Fibroblast of lung (primary cell): ENCODE measurements around the gene ITPKC. TPM values are rescaled to one million over a fixed set of nuclear protein-coding genes. Genes with fewer than 3 reads are reported as not detected.

Source experiments
- DNase-seq, 2 donors: peaks; one replicate each; pipeline versions ENCODE4 v3.0.0 to v3.0.0-alpha.2; 2010; ENCODE audit warnings: low read depth in 2 of 2
- H2AFZ ChIP-seq: 2 replicates; pipeline ENCODE4 v1.5.1; 2012; ENCODE audit warnings: low read length, control low read depth, inconsistent platforms
- H3K27ac ChIP-seq: 2 replicates; pipeline ENCODE4 v1.5.1; 2011; ENCODE audit warnings: low read length, control low read depth; ENCODE audit not compliant: insufficient read depth
- H3K27me3 ChIP-seq: 2 replicates; pipeline ENCODE4 v1.5.1; 2011; ENCODE audit warnings: mild to moderate bottlenecking, low read length; ENCODE audit not compliant: control insufficient read depth, insufficient read depth
- H3K36me3 ChIP-seq: 2 replicates; pipeline ENCODE4 v1.5.1; 2011; ENCODE audit warnings: low read length; ENCODE audit not compliant: control insufficient read depth, insufficient read depth
- H3K4me1 ChIP-seq: 2 replicates; pipeline ENCODE4 v1.5.1; 2011; ENCODE audit warnings: low read length; ENCODE audit not compliant: control insufficient read depth, insufficient read depth; ENCODE audit errors: extremely low read depth
- H3K4me2 ChIP-seq: 2 replicates; pipeline ENCODE4 v1.5.1; 2011; ENCODE audit warnings: low read length, control low read depth; ENCODE audit not compliant: insufficient read depth; ENCODE audit errors: extremely low read depth
- H3K4me3 ChIP-seq, 4 experiments: fragments of 200-600 bp in 1 of 4; sonication (generic) in 1 of 4; replicated peaks in 1 of 4; 2 replicates each; pipeline ENCODE4 v1.5.1; 2011 to 2016; ENCODE audit warnings: low read length in 4 of 4, low read depth in 3 of 4, mild to moderate bottlenecking in 3 of 4, control low read depth in 2 of 4, inconsistent platforms in 1 of 4, mixed read lengths in 1 of 4; ENCODE audit not compliant: insufficient read depth in 1 of 4; ENCODE audit errors: control extremely low read depth in 1 of 4
- H3K79me2 ChIP-seq: 2 replicates; pipeline ENCODE4 v1.5.1; 2012; ENCODE audit warnings: mild to moderate bottlenecking, low read length, inconsistent platforms; ENCODE audit not compliant: control insufficient read depth, insufficient read depth
- H3K9ac ChIP-seq: 2 replicates; pipeline ENCODE4 v1.5.1; 2011; ENCODE audit warnings: mild to moderate bottlenecking, low read length, control low read depth; ENCODE audit not compliant: insufficient read depth
- H3K9me3 ChIP-seq: 2 replicates; pipeline ENCODE4 v1.5.1; 2012; ENCODE audit warnings: low read depth, low read length; ENCODE audit not compliant: control insufficient read depth, insufficient read depth
- H4K20me1 ChIP-seq: 2 replicates; pipeline ENCODE4 v1.5.1; 2011; ENCODE audit warnings: low read length; ENCODE audit not compliant: control insufficient read depth, insufficient read depth; ENCODE audit errors: extremely low read depth
- EZH2 ChIP-seq: IDR thresholded peaks from 2 replicates; pipeline ENCODE4 v1.5.1; 2012; ENCODE audit warnings: low read length, control low read depth, mild to moderate bottlenecking; ENCODE audit errors: missing control alignments
- polyA plus RNA-seq, 2 donors: library from polyadenylated mRNA; depleted of rRNA in 1 of 2; stranded (reverse) in 1 of 2; unstranded in 1 of 2; fragments of >200 nt; gene quantifications; 2 replicates each; pipeline ENCODE4 v1.2.1, GENCODE V29; 2011 to 2012; ENCODE audit warnings: missing spikeins in 1 of 2
- total RNA-seq: library from RNA; depleted of rRNA; stranded (reverse); fragments of >200 nt; gene quantifications from 2 replicates; pipeline ENCODE4 v1.2.1, GENCODE V29; 2014
- TF ChIP-seq, protein P1 (sequence below), 2 donors: IDR thresholded peaks in 1 of 2; conservative IDR thresholded peaks in 1 of 2; 1 replicate in 1 of 2; 2 replicates in 1 of 2; pipeline ENCODE4 v1.5.1; 2011 to 2012; ENCODE audit warnings: low read length in 2 of 2, control low read depth in 1 of 2, inconsistent platforms in 1 of 2, low read depth in 1 of 2, mild to moderate bottlenecking in 1 of 2

Gene ITPKC
- total and polyA plus RNA-seq, 2 donors (not counting 1 experiment from before 2014, with no cell fraction given), result 6.5 to 23.1 TPM

DNA sequence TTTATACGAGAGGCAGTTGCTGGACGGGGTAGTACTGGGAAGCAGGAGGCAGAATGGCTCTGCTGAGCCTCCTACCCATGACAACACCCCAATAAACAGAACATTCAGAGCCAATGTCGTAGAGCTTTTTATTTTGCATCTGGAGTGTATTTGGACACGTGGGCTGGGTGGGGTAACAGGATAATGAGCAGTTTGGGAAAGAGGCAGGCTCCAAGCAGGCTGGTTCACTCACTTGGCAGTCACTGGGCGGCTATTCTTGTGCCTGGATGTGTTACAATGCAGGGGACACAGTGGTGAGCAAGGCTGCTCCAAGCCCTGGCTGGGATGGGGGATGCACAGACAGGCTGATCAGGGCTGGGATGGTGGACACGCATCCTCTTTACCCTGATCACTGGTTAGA lies 23.8 kb downstream of the ITPKC start:
- no peak overlapping the region for H2AFZ ChIP-seq
- H3K9me3 ChIP-seq, result no peaks in the 10 kb centered on the region
- no peak overlapping the region for H3K4me3 ChIP-seq
- peak overlapping the region; percentile 33 for H3K4me2 ChIP-seq
- no peaks in the 10 kb centered on the region for H4K20me1 ChIP-seq
- peak in 1 of 2 donors; percentile 71 for DNase-seq
- H3K79me2 ChIP-seq, result no peaks in the 10 kb centered on the region
- H3K4me1 ChIP-seq, result no peaks in the 10 kb centered on the region
- TF ChIP-seq, protein P1, sequence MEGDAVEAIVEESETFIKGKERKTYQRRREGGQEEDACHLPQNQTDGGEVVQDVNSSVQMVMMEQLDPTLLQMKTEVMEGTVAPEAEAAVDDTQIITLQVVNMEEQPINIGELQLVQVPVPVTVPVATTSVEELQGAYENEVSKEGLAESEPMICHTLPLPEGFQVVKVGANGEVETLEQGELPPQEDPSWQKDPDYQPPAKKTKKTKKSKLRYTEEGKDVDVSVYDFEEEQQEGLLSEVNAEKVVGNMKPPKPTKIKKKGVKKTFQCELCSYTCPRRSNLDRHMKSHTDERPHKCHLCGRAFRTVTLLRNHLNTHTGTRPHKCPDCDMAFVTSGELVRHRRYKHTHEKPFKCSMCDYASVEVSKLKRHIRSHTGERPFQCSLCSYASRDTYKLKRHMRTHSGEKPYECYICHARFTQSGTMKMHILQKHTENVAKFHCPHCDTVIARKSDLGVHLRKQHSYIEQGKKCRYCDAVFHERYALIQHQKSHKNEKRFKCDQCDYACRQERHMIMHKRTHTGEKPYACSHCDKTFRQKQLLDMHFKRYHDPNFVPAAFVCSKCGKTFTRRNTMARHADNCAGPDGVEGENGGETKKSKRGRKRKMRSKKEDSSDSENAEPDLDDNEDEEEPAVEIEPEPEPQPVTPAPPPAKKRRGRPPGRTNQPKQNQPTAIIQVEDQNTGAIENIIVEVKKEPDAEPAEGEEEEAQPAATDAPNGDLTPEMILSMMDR (conservative IDR thresholded peaks at IDR 0.05 in 1 of 2, IDR thresholded peaks at IDR 0.05 in 1 of 2; ENCODE audit: low read depth in 1 of 2, low read length in 2 of 2), result no peak
- TF ChIP-seq EZH2, result no peak
- H3K36me3 ChIP-seq, result peaks cover 14% of the 10 kb centered on the region
- peak overlapping the region; percentile 27 for H3K9ac ChIP-seq
- H3K27ac ChIP-seq, result peak overlapping the region; percentile 53
- no peaks in the 10 kb centered on the region for H3K27me3 ChIP-seq

DNA sequence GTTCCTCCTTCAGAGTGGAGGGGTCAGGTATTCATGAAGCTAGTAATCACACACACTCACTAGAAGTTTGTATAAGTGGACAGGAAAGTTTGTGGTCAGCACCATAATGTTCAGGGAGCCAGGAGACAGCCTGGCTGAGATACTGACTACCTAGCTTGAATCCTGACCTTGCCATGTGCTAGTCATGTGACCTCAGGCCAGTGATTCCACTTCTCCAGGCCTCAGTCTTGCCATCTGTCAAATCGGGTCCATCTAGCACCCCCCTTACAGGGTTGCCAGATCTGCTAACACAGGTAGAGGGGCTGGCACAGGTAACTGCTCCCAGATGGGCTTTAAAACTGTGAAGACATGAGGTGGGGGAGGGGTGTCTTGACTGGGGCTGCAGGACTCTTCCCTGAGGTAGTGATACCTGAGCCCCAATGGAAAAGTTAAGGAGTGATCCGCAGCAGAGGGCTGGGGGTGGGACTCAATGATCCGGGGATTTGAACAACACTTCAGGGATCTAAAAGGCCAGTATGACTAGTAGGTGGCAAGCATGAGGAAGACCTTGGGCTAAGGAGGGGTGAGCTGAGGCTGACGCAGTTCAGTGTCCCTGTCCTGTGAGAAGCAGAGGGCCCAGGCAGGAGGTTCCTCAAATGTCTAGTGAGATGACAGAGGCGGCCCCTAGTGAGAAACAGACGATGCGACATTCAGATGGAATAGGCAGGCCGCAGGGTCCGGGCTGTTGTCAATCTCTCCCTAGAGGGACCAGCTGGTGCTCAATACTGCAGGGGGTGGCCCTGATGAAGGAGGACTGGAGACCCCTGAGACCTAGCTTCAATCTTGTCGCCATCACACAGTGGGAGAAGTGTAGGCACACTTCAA lies 24.8 kb downstream of the ITPKC start:
- Histone ChIP-seq H4K20me1 (no peaks in the 10 kb centered on the region), H2AFZ (no peak overlapping the region), H3K9ac (no peak overlapping the region), H3K4me2 (no peak overlapping the region), H3K27me3 (no peaks in the 10 kb centered on the region), H3K79me2 (no peaks in the 10 kb centered on the region), H3K36me3 (peaks cover 13% of the 10 kb centered on the region), H3K9me3 (no peaks in the 10 kb centered on the region), H3K27ac (no peak overlapping the region), H3K4me1 (no peaks in the 10 kb centered on the region), H3K4me3 (no peak overlapping the region)
- DNase-seq, result no peak
- TF ChIP-seq, protein P1 (conservative IDR thresholded peaks at IDR 0.05 in 1 of 2, IDR thresholded peaks at IDR 0.05 in 1 of 2; ENCODE audit: low read depth in 1 of 2, low read length in 2 of 2), result no peak
- no peak for TF ChIP-seq EZH2

DNA sequence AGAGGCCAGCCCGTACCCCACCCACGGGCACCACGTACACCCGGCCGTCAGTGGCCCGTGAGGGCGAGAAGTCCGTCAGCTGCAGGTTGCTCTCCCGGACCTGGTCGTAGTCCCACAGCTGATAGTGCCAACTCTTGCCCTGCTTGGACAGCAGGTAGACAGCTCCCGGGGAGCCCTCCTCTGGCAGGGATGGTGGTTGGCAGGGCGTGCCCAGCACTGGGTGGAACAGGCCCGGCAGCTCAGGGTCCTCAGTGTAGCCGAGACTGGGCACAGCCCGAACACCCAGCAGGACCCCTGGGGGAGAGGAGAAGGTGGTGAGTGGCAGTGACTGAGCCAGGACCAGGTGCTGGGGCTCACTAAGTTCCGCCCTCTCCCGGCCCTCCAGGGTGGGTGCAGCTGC lies 25.6 kb downstream of the ITPKC start:
- Histone ChIP-seq H3K9me3 (no peaks in the 10 kb centered on the region), H3K27ac (no peak overlapping the region), H4K20me1 (no peaks in the 10 kb centered on the region), H3K4me2 (no peak overlapping the region), H3K4me1 (no peaks in the 10 kb centered on the region), H2AFZ (no peak overlapping the region), H3K36me3 (peaks cover 10% of the 10 kb centered on the region), H3K27me3 (no peaks in the 10 kb centered on the region), H3K4me3 (no peak overlapping the region), H3K9ac (no peak overlapping the region), H3K79me2 (no peaks in the 10 kb centered on the region)
- TF ChIP-seq, protein P1 (conservative IDR thresholded peaks at IDR 0.05 in 1 of 2, IDR thresholded peaks at IDR 0.05 in 1 of 2; ENCODE audit: low read depth in 1 of 2, low read length in 2 of 2), result no peak
- no peak for TF ChIP-seq EZH2
- no peak for DNase-seq
